ENCODE results near the gene NOG.

The NOG gene

DNA sequence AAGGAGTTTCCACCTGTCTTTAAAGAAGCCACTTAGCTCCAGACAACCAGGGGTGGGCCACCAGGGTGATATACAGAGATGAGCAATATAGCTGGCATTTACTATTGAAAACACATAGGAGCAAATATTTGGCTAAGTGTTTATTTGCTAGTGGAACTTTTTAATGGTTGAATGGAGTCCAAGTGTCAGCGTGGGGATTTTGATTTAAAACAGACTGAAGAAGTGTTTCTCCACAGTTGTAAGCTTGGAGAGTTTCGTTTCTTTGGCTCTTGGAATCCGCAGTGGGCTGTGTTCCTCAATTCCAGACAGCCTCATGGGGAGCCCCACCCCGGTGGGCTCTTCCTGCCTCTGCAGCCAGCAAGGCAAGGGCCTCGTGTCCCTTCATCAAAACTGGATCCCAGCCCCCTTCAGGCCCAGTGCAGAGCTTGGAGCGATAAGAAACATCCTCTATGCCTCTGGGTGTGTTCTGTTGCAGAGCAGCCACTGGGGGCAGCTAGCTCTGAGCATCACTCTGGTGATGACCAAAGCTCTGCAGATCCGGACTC, 36.1 kb downstream of the NOG start:
- H3K4me1 ChIP-seq (ENCODE audit: insufficient read depth, poor library complexity, severe bottlenecking) = no peaks in the 10 kb centered on the region
- peak; percentile 91; the same call in 2 of the 3 replicates for ATAC-seq (ENCODE audit: low read depth)
- no peak overlapping the region for H3K27ac ChIP-seq (ENCODE audit: poor library complexity, severe bottlenecking)
- no peaks in the 10 kb centered on the region for H3K36me3 ChIP-seq (ENCODE audit: low read depth)
- TF ChIP-seq, protein P1, sequence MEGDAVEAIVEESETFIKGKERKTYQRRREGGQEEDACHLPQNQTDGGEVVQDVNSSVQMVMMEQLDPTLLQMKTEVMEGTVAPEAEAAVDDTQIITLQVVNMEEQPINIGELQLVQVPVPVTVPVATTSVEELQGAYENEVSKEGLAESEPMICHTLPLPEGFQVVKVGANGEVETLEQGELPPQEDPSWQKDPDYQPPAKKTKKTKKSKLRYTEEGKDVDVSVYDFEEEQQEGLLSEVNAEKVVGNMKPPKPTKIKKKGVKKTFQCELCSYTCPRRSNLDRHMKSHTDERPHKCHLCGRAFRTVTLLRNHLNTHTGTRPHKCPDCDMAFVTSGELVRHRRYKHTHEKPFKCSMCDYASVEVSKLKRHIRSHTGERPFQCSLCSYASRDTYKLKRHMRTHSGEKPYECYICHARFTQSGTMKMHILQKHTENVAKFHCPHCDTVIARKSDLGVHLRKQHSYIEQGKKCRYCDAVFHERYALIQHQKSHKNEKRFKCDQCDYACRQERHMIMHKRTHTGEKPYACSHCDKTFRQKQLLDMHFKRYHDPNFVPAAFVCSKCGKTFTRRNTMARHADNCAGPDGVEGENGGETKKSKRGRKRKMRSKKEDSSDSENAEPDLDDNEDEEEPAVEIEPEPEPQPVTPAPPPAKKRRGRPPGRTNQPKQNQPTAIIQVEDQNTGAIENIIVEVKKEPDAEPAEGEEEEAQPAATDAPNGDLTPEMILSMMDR (IDR thresholded peaks at IDR 0.05; ENCODE audit: poor library complexity, severe bottlenecking) = peak; percentile 26
- no peaks in the 10 kb centered on the region for H3K27me3 ChIP-seq (ENCODE audit: insufficient read depth, poor library complexity, severe bottlenecking)
- DNase-seq (ENCODE audit: low spot score) = no peak
- H3K9me3 ChIP-seq (ENCODE audit: severe bottlenecking) = no peaks in the 10 kb centered on the region
- H3K4me3 ChIP-seq (ENCODE audit: severe bottlenecking) = no peak overlapping the region

DNA sequence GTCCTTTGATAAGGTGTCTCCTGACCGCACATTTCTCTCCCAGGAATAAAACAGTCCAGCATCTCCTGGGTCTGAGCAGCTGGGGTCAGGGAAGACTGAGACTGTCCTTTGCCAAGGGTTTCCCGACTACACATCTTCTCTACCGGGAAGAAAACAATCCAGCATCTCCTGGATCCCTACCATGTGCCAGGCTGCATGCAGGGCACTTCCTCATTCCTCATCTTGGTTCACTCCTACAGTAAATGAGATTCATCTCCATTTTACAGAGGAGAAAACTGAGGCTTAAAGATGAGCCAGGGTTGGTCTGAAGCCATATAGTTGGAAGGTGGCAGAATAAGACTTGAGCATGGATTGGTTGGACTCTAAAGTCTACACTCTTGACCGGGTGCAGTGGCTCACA, 36.7 kb downstream of the NOG start:
- ATAC-seq (ENCODE audit: low read depth) = no peak

DNA sequence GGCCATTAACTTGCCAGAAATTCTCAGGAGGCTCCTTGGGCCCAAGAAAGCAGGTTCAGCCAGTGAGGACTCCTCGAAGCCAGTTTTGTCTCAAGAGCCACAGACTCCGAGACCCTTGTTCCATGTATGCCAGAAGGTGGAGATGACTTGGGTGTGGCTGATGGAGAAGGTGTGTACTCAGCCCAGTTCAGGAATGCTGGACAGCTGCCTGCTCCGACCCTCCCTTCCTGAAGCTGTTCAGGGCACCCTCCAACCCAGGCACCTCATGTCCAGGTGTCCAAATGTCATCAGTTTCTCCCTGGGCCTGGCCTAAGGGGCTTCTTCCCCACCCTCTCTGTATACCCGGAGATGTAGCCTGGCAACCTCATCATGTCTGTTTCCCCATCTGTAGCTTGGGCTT, 40.2 kb downstream of the NOG start:
- DNase-seq (ENCODE audit: low spot score) (no peak), ATAC-seq (ENCODE audit: low read depth) (no peak)
- TF ChIP-seq, protein P1 (IDR thresholded peaks at IDR 0.05; ENCODE audit: poor library complexity, severe bottlenecking) = no peak
- Histone ChIP-seq H3K27ac (ENCODE audit: poor library complexity, severe bottlenecking) (no peak overlapping the region), H3K36me3 (ENCODE audit: low read depth) (no peaks in the 10 kb centered on the region), H3K4me3 (ENCODE audit: severe bottlenecking) (no peak overlapping the region), H3K9me3 (ENCODE audit: severe bottlenecking) (no peaks in the 10 kb centered on the region), H3K4me1 (ENCODE audit: insufficient read depth, poor library complexity, severe bottlenecking) (no peaks in the 10 kb centered on the region), H3K27me3 (ENCODE audit: insufficient read depth, poor library complexity, severe bottlenecking) (no peaks in the 10 kb centered on the region)

More for the DNA sequence above, 36.7 kb downstream of the NOG start:
- H3K27ac ChIP-seq (ENCODE audit: poor library complexity, severe bottlenecking) = no peak overlapping the region
- no peaks in the 10 kb centered on the region for H3K9me3 ChIP-seq (ENCODE audit: severe bottlenecking)
- no peaks in the 10 kb centered on the region for H3K36me3 ChIP-seq (ENCODE audit: low read depth)
- H3K4me1 ChIP-seq (ENCODE audit: insufficient read depth, poor library complexity, severe bottlenecking) = no peaks in the 10 kb centered on the region
- H3K27me3 ChIP-seq (ENCODE audit: insufficient read depth, poor library complexity, severe bottlenecking) = no peaks in the 10 kb centered on the region
- no peak overlapping the region for H3K4me3 ChIP-seq (ENCODE audit: severe bottlenecking)
- no peak for DNase-seq (ENCODE audit: low spot score)
- TF ChIP-seq, protein P1 (IDR thresholded peaks at IDR 0.05; ENCODE audit: poor library complexity, severe bottlenecking) = peak; percentile 4

DNA sequence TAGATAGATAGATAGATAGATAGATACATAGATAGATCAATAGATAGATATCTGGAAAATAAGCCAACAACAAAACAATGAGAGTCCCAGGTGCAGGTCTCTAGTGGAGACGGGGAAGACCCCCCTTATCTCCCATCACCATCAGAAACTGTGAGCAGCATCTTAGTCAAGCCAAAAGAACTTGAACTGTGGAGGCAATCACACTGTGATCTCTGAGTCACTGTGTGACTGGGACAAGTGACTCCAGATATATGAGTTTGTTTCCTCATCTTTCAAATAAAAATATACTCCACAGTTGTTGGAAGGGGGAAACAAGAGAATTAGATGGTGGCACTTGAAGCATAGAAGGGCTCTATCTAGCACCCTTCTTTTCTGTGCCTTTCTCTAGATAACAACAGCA, 42.1 kb downstream of the NOG start:
- no peaks in the 10 kb centered on the region for H3K4me1 ChIP-seq (ENCODE audit: insufficient read depth, poor library complexity, severe bottlenecking)
- no peaks in the 10 kb centered on the region for H3K9me3 ChIP-seq (ENCODE audit: severe bottlenecking)
- no peak overlapping the region for H3K27ac ChIP-seq (ENCODE audit: poor library complexity, severe bottlenecking)
- H3K4me3 ChIP-seq (ENCODE audit: severe bottlenecking) = no peak overlapping the region
- no peaks in the 10 kb centered on the region for H3K36me3 ChIP-seq (ENCODE audit: low read depth)
- DNase-seq (ENCODE audit: low spot score) = no peak
- ATAC-seq (ENCODE audit: low read depth) = no peak
- H3K27me3 ChIP-seq (ENCODE audit: insufficient read depth, poor library complexity, severe bottlenecking) = no peaks in the 10 kb centered on the region
- TF ChIP-seq, protein P1 (IDR thresholded peaks at IDR 0.05; ENCODE audit: poor library complexity, severe bottlenecking) = no peak

DNA sequence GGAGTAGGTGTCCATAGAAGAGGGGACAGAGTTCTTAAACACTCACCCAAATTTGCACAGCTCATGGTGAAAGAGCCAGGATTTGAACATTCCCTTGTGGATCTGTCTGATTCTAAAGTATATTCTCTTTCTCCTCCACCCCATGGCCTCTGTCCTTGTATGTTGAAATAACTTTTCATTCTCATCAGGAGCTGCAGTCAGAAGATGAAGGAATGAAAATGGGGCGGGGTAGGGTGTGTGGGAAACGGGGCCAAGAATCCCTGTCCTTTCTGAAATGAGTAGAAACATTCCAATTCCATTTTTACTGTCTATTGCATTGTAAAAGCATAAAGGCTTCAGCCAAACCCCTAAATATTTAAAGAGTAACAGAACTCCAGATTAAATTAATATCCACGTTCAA, 42.8 kb downstream of the NOG start:
- H3K4me3 ChIP-seq (ENCODE audit: severe bottlenecking) = no peak overlapping the region
- DNase-seq (ENCODE audit: low spot score) (no peak), ATAC-seq (ENCODE audit: low read depth) (no peak)
- H3K9me3 ChIP-seq (ENCODE audit: severe bottlenecking) = no peaks in the 10 kb centered on the region
- no peaks in the 10 kb centered on the region for H3K36me3 ChIP-seq (ENCODE audit: low read depth)
- TF ChIP-seq, protein P1 (IDR thresholded peaks at IDR 0.05; ENCODE audit: poor library complexity, severe bottlenecking) = no peak
- H3K27ac ChIP-seq (ENCODE audit: poor library complexity, severe bottlenecking) = no peak overlapping the region
- no peaks in the 10 kb centered on the region for H3K27me3 ChIP-seq (ENCODE audit: insufficient read depth, poor library complexity, severe bottlenecking)
- H3K4me1 ChIP-seq (ENCODE audit: insufficient read depth, poor library complexity, severe bottlenecking) = no peaks in the 10 kb centered on the region

All from RWPE2 (cell line).